HG03139 (cell line): ENCODE data around the gene ELF1.
"Not testable (repeated sequence)": the region's sequence is repeated elsewhere in the genome, so short reads cannot be mapped to it uniquely, and the experiment has no call there.

Source experiments
- ATAC-seq: cut with Tn5 transposase; IDR thresholded peaks from one replicate; pipeline ENCODE4 v1.9.1; 2021; ENCODE audit not compliant: unreplicated experiment

Gene ELF1

GRCh38 chr13:40900568-40900967 lies 118.5 kb downstream of the ELF1 start:
- not testable (repeated sequence) for ATAC-seq

GRCh38 chr13:40897053-40897452 lies 122.1 kb downstream of the ELF1 start:
- ATAC-seq: no peak

DNA sequence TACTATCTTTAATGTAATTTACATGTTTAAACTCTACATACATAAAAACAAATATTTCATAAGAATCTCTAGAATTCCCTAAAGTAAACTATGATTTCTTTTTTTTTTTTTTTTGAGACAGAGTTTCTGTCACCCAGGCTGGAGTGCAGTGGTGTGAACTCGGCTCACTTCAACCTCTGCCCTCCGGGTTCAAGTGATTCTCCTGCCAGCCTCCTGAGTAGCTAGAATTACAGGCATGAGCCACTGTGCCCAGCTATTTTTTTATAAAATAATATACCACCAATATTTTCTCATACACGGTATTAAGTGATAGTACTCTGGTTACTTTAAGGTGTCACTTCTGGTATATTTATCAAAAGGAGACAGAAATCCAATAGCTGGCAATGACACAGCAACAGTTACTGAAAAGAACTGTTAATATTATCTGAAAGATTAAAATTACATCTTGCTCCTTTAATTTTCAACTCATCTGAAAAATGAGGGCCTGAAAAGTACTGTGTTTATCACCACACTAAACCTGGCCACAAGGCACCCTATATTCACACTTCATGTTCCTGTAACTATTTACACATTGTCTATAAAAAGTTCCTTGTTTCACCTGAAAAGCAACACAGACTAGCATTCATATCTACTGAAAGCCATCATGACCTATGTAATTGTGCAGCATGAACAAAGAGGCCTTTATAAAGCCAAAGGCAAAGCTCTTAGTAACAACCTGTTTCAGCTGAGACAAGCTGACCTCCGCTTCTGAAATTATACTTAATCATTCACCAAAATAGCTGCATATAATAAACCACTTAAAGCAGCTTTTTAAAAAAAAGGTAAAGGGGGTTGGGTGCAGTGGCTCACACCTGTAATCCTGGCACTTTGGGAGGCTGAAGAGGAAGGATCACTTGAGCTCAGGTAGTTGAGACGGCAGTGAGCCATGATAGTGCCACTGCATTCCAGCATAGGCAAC lies 123.6 kb downstream of the ELF1 start:
- no peak for ATAC-seq

DNA sequence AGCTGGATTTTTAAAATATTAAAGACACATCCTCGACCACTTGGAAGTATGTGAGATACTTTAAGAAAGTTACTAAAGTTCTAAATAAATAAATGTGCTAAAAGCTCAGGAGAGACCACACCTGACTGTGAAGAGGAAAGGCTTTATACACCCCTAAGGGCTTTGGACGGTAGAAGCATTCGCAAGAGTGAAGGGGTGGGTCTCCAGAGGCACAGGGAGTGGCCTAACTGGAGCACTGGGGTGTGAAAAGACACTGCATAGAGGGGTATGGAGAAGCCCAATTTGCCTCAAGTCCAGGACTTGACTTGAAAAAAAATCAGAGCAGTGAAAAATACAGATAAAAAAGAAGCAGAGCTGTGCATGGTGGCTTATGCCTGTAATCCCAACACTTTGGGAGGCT lies 125.5 kb downstream of the ELF1 start:
- ATAC-seq: not testable (repeated sequence)

DNA sequence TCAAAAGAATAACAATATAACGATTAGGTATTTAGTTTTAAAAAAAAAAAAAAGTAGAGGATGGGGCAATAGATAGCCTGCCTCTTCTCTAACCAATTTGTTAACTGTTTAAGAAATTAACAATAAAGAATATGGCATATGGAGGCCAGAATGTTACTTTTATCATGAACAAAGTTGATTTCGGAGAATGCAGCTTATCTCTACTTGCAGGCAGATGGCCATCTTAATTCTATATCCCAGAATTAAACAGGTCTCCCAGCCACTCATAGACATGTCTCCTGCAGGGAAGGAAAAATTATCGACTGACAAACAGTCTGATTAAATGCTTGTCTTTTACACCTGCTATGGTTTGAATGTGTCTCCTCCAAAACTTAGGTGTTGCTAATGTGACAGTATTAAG lies 133.1 kb downstream of the ELF1 start:
- no peak for ATAC-seq

DNA sequence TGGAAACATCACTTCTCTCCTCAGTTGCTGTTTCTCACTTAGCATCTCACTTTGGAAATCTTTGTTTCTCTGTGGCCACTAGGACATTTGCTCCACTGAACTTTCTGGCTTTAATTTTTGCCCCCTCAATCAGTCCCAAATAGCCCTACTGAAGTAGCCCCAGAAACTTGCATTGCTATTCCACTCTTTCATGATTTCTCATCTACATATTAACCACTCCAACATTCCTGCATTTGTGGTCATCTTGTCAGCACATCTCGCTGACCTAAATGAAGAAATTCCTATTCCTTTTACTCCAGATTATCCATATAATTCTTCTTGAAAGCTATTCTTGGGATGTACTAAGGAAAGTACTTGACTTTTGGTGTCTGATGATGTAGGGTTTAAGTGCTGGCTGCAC lies 134.9 kb downstream of the ELF1 start:
- not testable (repeated sequence) for ATAC-seq
